GM06990 (cell line): ENCODE data around the gene NGEF.

Experiments
- DNase-seq: peaks from one replicate; pipeline ENCODE4 v3.0.0-alpha.2; 2011; ENCODE audit not compliant: insufficient read length; ENCODE audit errors: extremely low read depth
- H3K27me3 ChIP-seq: replicated peaks from 2 replicates; pipeline ENCODE4 v1.6.0; 2011; ENCODE audit warnings: low read length; ENCODE audit not compliant: control insufficient read depth, insufficient read depth
- H3K36me3 ChIP-seq: 2 replicates; pipeline ENCODE4 v1.5.1; 2011; ENCODE audit warnings: low read length; ENCODE audit not compliant: control insufficient read depth, insufficient read depth
- H3K4me3 ChIP-seq: replicated peaks from 2 replicates; pipeline ENCODE4 v1.5.1; 2011; ENCODE audit warnings: low read depth, mild to moderate bottlenecking, control low read depth, low read length
- TF ChIP-seq, protein P1 (sequence below): IDR thresholded peaks from 2 replicates; pipeline ENCODE4 v1.5.1; 2011; ENCODE audit warnings: low read length, control low read depth, mild to moderate bottlenecking, inconsistent platforms; ENCODE audit not compliant: insufficient read depth, poor library complexity, severe bottlenecking

The NGEF gene

GRCh38 chr2:233059797-233060500, 46.9 kb upstream of the NGEF start, which contains the start of gene INPP5D:
Gene INPP5D, plus strand, starts transcription at chr2:233060342. Its CDS starts 137 bp downstream, at chr2:233060479.
- TF ChIP-seq, protein P1, sequence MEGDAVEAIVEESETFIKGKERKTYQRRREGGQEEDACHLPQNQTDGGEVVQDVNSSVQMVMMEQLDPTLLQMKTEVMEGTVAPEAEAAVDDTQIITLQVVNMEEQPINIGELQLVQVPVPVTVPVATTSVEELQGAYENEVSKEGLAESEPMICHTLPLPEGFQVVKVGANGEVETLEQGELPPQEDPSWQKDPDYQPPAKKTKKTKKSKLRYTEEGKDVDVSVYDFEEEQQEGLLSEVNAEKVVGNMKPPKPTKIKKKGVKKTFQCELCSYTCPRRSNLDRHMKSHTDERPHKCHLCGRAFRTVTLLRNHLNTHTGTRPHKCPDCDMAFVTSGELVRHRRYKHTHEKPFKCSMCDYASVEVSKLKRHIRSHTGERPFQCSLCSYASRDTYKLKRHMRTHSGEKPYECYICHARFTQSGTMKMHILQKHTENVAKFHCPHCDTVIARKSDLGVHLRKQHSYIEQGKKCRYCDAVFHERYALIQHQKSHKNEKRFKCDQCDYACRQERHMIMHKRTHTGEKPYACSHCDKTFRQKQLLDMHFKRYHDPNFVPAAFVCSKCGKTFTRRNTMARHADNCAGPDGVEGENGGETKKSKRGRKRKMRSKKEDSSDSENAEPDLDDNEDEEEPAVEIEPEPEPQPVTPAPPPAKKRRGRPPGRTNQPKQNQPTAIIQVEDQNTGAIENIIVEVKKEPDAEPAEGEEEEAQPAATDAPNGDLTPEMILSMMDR = no peak
- H3K27me3 ChIP-seq = no peaks in the 10 kb centered on the region
- peak; percentile 85 for DNase-seq
- peak within 1 kb of the TSS; percentile 99 for H3K4me3 ChIP-seq
- H3K36me3 ChIP-seq = peaks cover 18% of the 10 kb centered on the region

DNA sequence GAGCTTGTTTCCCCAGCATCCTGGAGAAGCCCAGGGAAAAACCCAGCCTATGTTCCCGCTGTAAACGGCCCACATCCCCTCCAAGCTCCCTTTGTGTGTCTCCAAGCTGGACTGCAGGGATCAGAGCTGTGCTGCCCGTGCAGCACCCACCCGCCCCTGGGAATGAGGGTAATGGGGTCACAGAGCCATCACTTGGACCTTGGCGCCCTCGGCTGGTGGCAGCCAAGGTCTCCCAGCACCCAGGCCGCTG, 46.4 kb upstream of the NGEF start:
- DNase-seq = no peak
- TF ChIP-seq, protein P1 = peak; percentile 53
- peaks cover 16% of the 10 kb centered on the region for H3K36me3 ChIP-seq
- H3K4me3 ChIP-seq = peak overlapping the region; percentile 99
- H3K27me3 ChIP-seq = no peaks in the 10 kb centered on the region

DNA sequence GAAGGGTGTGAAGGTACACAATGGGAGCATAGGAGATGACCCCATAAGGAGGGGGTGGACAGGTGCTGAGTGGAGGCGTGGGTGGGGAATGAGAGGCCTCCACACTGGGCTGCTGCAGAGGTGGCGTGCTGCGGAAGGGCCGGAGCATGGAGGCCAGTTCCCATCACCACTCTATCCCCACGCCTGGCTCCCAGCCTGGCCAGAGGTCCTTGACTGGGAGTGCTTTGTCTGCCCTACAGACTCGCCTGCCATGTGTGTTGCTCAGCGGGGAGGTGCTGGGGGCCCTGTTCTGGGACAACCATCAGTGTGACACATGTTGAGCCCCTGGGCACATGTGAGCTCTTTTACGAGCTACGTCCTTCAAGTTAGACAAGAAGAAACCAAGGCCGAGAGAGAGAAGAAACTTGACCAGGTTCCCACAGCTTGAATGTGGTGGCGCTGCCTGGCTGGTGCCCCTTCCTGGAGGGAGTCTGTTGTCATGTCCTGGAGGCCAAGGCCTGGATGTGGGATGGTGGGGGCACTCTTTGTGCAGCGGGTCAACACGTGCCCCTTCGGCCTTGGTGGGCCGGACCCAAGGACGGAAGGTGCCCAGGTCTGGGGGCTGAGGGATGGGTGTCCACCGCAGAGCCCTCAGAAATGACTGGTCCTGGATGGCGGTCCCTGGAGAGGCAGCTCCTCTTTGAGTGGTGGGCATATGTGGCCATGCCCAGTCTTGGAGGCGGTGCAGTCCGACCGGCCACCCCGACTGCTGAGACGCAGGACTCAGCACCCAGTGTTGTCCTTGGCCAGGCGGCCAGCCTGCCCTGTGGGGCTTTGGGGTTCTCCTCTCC, 45.9 kb upstream of the NGEF start:
- peak overlapping the region; percentile 99; the same call in 1 of the 2 replicates for H3K4me3 ChIP-seq
- no peaks in the 10 kb centered on the region for H3K27me3 ChIP-seq
- no peak for DNase-seq
- TF ChIP-seq, protein P1 = no peak
- H3K36me3 ChIP-seq = peaks cover 13% of the 10 kb centered on the region

- TF ChIP-seq, protein P1 = no peak
- no peaks in the 10 kb centered on the region for H3K27me3 ChIP-seq
- no peaks in the 10 kb centered on the region; the same call in none of the 2 replicates for H3K36me3 ChIP-seq
- no peak overlapping the region for H3K4me3 ChIP-seq
- DNase-seq = no peak
Observed at GRCh38 chr2:233056961-233057605, 44.0 kb upstream of the NGEF start.

GRCh38 chr2:233055362-233055761, 42.3 kb upstream of the NGEF start:
- no peak overlapping the region for H3K4me3 ChIP-seq
- TF ChIP-seq, protein P1 = no peak
- no peak for DNase-seq
- H3K36me3 ChIP-seq = no peaks in the 10 kb centered on the region
- no peaks in the 10 kb centered on the region for H3K27me3 ChIP-seq
